Measurements from ENCODE around the gene SUMO3.

Gene SUMO3

GRCh38 chr21:44790368-44790767 is 27.5 kb downstream of the SUMO3 start:
- intact Hi-C loops (cut with DNase I) = no loop called here

GRCh38 chr21:44789880-44790279 is 28.0 kb downstream of the SUMO3 start:
- intact Hi-C loops (cut with DNase I) = no loop called here
- no peak for DNase-seq

More at GRCh38 chr21:44790368-44790767, 27.5 kb downstream of the SUMO3 start:
- DNase-seq = no peak

DNA sequence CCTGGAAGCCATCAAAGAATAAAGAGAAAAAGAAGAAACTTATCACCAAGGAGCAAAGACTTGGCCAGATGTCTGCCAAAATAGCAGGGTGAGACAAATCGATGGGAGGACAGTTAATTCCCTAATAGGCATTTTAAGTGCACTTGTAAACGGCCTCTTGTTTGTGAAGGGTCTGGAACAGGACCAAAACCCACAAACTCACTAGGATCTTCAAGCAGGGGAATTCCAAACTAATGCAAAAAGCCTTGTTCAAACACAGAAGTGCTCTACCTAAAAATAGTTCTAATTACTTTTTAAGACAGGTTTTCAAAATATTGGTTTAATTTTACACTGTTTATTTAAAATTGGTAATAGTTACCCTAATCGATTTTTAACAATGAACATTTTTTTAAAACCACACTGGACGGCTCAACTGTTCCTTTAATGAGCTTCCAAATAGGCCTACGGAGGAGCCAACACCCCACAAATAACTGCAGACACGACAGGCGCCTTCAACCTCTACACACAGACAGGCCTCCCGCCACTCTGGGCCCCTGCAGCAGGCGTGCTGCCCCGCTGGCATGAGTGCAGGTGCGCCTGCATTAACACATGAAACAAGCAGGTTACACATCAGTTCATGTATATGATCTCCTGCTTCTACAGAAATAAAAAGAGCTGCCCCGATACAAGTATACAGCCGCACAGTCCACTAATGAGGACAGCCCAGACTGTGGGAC is 32.1 kb downstream of the SUMO3 start:
- intact Hi-C loops (cut with DNase I) = no loop called here
- DNase-seq = peak in 1 of 10 donors; percentile 52

DNA sequence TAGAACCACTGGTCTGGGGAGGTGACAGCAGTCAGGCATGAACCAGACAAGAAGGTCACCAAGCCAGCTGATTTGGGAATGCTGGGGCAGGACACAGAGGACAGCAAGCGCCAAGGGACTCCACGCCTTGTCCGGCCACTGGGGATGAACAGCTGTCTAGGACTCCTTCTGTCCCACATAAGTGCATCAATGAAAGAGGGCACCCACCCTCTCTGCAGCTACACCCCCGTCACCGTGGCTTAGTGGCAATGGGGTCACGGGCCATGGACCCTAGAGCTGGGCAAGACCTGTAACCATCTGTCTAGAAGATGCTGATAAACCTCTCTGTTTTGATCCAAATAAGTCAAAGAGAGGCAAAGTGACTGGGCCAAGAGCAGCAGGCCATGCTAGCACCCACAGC is 33.1 kb downstream of the SUMO3 start:
- DNase-seq = no peak
- intact Hi-C loops (cut with DNase I) = no loop called here

DNA sequence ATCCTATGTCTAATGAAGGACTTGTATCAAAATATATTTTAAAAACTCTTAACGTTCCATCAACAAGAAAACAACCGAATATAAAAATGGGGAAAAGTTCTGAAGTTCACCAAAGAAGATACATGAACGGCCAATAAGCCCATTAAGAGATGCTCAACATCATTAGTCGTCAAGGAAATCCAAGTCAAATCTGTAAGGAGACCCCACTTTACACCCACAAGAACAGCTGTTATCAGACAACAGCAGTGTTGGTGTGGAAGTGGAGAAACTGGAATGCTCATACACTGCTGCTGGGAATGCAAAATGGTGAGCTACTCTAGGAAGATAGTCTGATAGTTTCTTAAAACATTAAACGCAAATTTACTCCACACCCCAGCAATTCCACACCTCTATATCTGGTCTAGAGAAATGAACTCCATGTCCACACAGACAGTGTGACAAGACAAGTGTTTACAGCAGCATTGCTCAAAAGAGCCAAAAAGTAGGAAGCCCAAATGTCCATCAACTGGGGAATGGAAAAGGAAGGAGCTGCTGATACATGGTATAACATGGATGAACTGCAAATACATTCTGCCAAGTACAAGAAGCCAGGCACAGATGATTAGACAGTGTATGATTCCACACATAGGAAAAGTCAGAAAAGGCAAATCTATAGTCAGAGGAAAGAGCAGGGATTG is 34.7 kb downstream of the SUMO3 start:
- intact Hi-C loops (cut with DNase I) = no loop called here
- DNase-seq = no peak

DNA sequence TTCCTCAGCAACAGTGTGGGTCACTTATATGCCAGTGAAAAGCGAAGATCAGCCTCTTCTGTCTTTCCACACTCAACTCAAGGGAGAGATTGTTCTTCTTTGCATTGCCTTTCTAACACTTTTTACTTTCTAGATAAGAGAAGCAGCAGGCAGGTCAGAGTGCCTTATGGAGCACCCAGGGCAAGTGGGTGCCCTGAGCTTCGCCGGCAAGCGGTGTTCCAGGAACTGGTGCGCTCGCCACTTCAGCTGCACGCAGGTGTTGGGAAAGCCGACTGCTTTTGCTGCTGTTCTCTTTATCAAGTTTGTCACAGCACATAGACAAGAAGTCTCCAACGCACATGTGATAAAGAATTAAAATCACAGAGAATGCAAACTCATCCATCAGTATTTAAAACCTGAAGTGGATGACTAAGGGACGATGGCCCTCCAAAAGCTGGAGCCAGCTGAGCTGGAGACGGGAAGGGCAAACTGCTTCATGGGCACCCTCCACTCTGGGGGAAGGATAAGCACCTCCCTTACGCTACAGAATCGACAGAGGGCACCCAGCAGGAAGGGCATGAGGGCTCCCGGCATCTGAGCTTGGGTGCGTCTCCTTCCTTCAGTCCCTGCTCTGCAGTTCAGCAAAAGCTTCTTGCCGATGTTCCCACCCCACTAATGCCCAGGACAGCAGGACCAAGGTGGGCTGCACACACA is 36.9 kb downstream of the SUMO3 start:
- DNase-seq = peak in 1 of 10 donors; percentile 55
- intact Hi-C loops (cut with DNase I) = no loop called here

DNA sequence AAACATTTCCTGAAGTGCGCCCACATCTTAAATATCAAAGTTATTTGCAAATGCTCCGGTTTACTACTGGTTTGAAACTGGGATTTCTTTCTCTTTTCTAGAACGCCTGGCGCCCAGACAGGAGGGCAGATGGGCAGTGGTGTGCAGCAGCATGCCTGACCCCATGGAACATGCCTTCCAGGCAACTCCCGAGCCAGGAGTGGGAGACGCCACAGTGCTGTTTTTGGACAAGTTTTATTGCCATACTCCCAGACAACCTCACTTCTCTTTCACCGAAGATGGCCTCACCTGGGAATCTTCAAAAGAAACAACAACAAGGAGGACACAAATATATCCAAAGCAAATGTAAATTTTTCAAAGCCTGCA is 37.7 kb downstream of the SUMO3 start:
- intact Hi-C loops (cut with DNase I) = no loop called here

DNA sequence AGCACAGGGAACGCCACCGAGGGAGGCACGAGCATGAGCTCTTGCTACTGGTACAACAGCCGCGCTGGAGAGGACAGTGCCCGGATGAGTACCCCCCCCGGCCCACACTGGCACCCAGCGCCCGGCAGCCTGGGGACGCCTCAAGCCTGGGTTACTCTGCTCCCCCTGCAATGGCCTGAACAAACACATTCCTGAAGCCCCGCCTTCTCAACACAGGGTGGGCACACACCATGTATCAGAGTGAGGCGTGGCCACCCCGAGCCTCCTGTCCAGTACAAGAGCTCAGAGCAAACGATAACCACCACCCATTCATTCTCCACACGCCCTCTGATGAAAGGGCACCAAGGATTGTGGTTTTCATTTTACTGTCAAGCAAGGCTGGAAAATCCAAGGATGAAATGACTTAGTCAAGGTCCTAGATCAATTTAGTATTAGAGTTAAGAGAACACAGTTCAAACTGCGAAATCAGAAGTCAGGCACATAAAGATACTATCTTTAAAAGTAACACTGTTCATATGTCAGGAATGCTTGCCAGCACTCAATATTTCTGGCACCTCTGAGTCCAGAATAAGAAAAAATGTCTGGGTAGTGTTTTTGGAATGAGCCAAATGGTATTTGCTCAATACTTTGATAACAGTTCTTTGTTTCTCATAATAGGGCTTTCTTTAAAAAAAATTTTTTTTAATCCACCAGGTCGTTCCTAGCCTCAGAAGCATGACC is 38.3 kb downstream of the SUMO3 start:
- intact Hi-C loops (cut with DNase I) = no loop called here
- DNase-seq = peak in 1 of 10 donors; percentile 53

More for the DNA sequence above, 37.7 kb downstream of the SUMO3 start:
- peak in 1 of 10 donors; percentile 45 for DNase-seq

DNA sequence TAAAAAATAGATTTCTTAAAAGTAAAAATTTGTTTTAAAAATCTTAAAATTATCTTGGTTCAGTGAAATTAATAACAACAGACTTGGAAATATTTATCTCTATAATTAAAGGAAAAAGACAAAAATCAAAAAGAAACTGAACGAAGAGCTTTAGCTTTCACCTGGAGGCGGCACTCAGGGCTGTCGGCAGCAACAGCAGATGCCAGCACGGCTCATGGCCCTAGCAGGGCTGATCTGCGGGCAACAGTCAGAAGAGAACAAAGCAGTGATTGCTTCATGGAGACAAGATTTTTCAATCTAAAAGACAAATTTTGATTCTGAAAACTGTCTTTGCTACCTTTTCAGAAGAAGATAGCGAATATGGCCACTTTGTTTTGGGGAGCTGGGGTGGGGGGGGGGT is 38.9 kb downstream of the SUMO3 start:
- DNase-seq = peak in 1 of 10 donors; percentile 35
- intact Hi-C loops (cut with DNase I) = no loop called here

DNA sequence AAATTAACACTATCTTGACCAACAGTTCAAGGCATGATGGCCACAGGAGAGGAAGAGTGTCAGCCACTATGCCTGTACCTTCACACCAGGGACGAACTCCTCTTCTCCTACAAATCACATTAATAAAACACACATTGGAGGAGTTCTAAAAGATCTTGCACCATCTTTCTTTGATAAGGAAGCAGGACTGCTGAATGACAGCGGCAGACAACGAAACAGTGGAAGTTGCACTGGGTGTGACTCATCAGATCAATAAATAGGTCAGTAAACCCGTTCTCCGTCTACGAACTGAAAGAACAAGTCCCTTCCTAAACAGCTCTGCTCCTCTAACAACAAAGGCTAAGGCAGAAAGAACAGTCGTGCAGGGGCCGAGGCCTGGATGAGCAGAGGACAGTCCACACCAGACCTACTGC is 39.4 kb downstream of the SUMO3 start:
- DNase-seq = peak in 1 of 10 donors; percentile 62
- intact Hi-C loops (cut with DNase I) = no loop called here

- intact Hi-C loops (cut with DNase I) = no loop called here
- DNase-seq = peak in 1 of 10 donors; percentile 24
These were observed 39.8 kb downstream of the SUMO3 start for GRCh38 chr21:44778094-44778493.

- intact Hi-C loops (cut with DNase I) = no loop called here
- DNase-seq = peak in 2 of 10 donors; percentile 12 to 21
These were observed 42.9 kb downstream of the SUMO3 start for GRCh38 chr21:44774972-44775371.

GRCh38 chr21:44773291-44773932 is 44.5 kb downstream of the SUMO3 start:
- peak in 3 of 10 donors; percentile 22 to 81 (median 54) for DNase-seq
- intact Hi-C loops (cut with DNase I) = no loop called here

- intact Hi-C loops (cut with DNase I) = no loop called here
- DNase-seq = peak in 2 of 10 donors; percentile 66 to 70
These were observed 45.9 kb downstream of the SUMO3 start for GRCh38 chr21:44771896-44772525.

- DNase-seq = peak in 2 of 10 donors; percentile 75 to 83
- intact Hi-C loops (cut with DNase I) = no loop called here
These were observed 49.7 kb downstream of the SUMO3 start for GRCh38 chr21:44767834-44768831.

DNA sequence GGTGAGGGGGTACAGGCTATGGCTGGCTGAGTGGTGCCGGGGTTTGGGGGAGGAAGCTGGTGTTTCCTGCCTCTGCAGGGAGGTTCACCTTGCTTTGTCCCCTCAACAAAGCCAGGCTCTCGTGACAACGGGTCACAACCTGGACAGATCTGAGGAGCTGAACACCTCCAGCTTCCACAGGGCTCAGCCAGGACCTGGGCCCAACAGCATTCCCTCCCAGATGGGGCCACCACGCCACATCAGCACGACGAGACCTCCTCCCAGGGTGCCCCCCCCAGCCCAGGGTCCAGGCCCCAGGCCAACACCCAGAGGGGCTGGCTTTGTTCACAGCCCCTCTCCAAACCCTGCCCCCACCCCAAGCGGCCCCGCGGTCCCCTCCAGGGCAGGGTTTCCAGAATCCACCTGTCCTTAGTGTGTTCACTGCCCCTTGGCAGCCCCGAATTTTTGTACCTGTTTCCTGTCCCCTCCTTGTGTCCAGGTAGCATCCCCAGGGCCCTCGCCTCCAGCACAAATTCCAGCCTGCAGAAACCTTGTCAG is 51.0 kb downstream of the SUMO3 start:
- DNase-seq = peak in 3 of 10 donors; percentile 30 to 56 (median 49)
- intact Hi-C loops (cut with DNase I) = no loop called here

DNA sequence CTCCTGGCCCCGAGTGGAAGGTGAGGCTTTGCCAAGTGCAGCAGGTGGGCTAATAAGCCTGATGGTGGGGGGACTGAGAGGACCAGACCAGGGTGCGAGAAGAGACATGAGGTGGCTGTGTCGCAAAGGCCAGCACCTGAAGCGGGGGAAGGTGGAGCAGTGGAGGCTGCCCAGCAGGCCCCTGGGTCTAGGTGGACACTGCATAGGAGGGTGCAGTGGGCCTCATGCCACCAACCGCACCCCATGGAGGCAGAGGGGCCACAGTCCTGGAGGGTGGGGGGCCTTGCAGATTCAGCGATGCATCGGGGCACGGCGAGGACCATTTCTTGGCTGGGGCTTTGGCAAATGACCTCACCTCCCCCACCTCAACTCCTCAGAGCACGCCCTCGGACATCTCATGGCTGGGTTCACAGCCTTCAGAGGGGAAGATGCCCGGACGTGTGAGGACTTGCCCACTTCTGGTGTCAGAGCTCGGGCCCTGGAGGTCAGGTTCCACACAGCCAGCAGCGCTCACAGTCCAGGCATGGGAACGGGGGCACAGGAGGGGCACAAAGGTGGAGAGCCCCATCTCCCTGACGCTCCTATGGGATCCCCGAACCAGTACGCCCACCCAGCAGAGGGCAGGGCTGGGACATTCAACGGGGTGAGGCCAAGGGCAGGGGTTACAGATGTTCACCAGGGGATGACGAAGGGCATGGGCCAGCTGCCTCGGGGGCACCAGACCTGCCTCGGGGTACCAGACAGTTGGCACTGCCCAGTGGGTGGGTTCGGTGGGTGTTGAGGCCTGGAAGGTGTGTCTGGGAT is 51.6 kb downstream of the SUMO3 start:
- peak in 2 of 10 donors; percentile 63 to 78 for DNase-seq
- intact Hi-C loops (cut with DNase I) = no loop called here

Data from posterior cingulate gyrus (tissue), 11 donors.